Keratinocyte (primary cell): ENCODE data around the gene NECTIN1. TPM values are rescaled to one million over a fixed set of nuclear protein-coding genes. Genes with fewer than 3 reads are reported as not detected.

Source experiments
- DNase-seq: peaks from one replicate; pipeline ENCODE4 v3.0.0-alpha.2; 2011; ENCODE audit warnings: low read depth, missing footprints, low spot score
- FAIRE-seq: peaks from 2 replicates; lab custom pipeline; 2011; peaks lifted over from hg19 to GRCh38; lab: Jason Lieb, UNC
- H2AFZ ChIP-seq: 2 replicates; pipeline ENCODE4 v1.6.0; 2012; ENCODE audit warnings: low read length, control low read depth, inconsistent platforms; ENCODE audit not compliant: control insufficient read depth
- H3K27ac ChIP-seq: 2 replicates; pipeline ENCODE4 v1.5.1; 2011; ENCODE audit warnings: low read length; ENCODE audit not compliant: control insufficient read depth, insufficient read depth
- H3K27me3 ChIP-seq: 3 replicates; pipeline ENCODE4 v1.6.0; 2011; ENCODE audit warnings: low read length; ENCODE audit not compliant: control insufficient read depth, insufficient read depth; ENCODE audit errors: extremely low read depth
- H3K36me3 ChIP-seq, 2 experiments: 2 replicates in 1 of 2; 3 replicates in 1 of 2; pipeline ENCODE4 v1.5.1; 2011; ENCODE audit warnings: low read length in 2 of 2, mild to moderate bottlenecking in 1 of 2; ENCODE audit not compliant: control insufficient read depth in 2 of 2, insufficient read depth in 2 of 2; ENCODE audit errors: extremely low read depth in 1 of 2
- H3K4me1 ChIP-seq: 3 replicates; pipeline ENCODE4 v1.5.1; 2011; ENCODE audit warnings: low read length; ENCODE audit not compliant: control insufficient read depth, insufficient read depth; ENCODE audit errors: extremely low read depth
- H3K4me2 ChIP-seq: 3 replicates; pipeline ENCODE4 v1.6.0; 2011; ENCODE audit warnings: low read depth, low read length; ENCODE audit not compliant: control insufficient read depth, insufficient read depth; ENCODE audit errors: extremely low read depth
- H3K4me3 ChIP-seq, 3 experiments: fragments of 200-600 bp in 1 of 3; sonication (generic) in 1 of 3; 2 replicates in 2 of 3; 3 replicates in 1 of 3; pipeline ENCODE4 v1.5.1; 2011 to 2016; ENCODE audit warnings: low read length in 3 of 3, mild to moderate bottlenecking in 3 of 3, control low read depth in 2 of 3, inconsistent platforms in 1 of 3, low read depth in 1 of 3, mixed read lengths in 1 of 3, mixed run types in 1 of 3, moderate library complexity in 1 of 3; ENCODE audit not compliant: control insufficient read depth in 2 of 3, insufficient read depth in 2 of 3; ENCODE audit errors: extremely low read depth in 1 of 3
- H3K79me2 ChIP-seq: 2 replicates; pipeline ENCODE4 v1.6.0; 2012; ENCODE audit warnings: low read length; ENCODE audit not compliant: control insufficient read depth, insufficient read depth
- H3K9ac ChIP-seq: 3 replicates; pipeline ENCODE4 v1.6.0; 2011; ENCODE audit warnings: low read length; ENCODE audit not compliant: control insufficient read depth, insufficient read depth; ENCODE audit errors: extremely low read depth
- H3K9me1 ChIP-seq: 3 replicates; pipeline ENCODE4 v1.6.0; 2011; ENCODE audit warnings: low read length; ENCODE audit not compliant: control insufficient read depth, insufficient read depth; ENCODE audit errors: extremely low read depth
- H3K9me3 ChIP-seq: 2 replicates; pipeline ENCODE4 v1.5.1; 2012; ENCODE audit warnings: low read depth, low read length; ENCODE audit not compliant: control insufficient read depth
- H4K20me1 ChIP-seq: 3 replicates; pipeline ENCODE4 v1.6.0; 2011; ENCODE audit warnings: low read length; ENCODE audit not compliant: control insufficient read depth, insufficient read depth; ENCODE audit errors: extremely low read depth
- CTCF ChIP-seq, 3 experiments: IDR thresholded peaks in 1 of 3; conservative IDR thresholded peaks in 1 of 3; optimal IDR thresholded peaks in 1 of 3; 2 replicates in 2 of 3; 3 replicates in 1 of 3; pipeline versions ENCODE3 to v1.5.1; 2011; ENCODE audit warnings: low read length in 3 of 3, mild to moderate bottlenecking in 3 of 3, moderate library complexity in 2 of 3, control low read depth in 1 of 3, inconsistent platforms in 1 of 3; ENCODE audit not compliant: insufficient read depth in 2 of 3; ENCODE audit errors: extremely low read depth in 1 of 3
- EZH2 ChIP-seq: IDR thresholded peaks from one replicate; pipeline ENCODE4 v1.6.1; 2012; ENCODE audit warnings: inconsistent platforms, mild to moderate bottlenecking, low read length, moderate library complexity
- dilution Hi-C: fragments of 300-500 bp; cut with MboI; formaldehyde crosslinking; loops from one replicate; pipeline ENCODE4 v1.7.0; 2020; ENCODE audit warnings: low sequenced_read_pairs; ENCODE audit not compliant: extremely low pct_ligation_motif_present
- polyA plus RNA-seq, 5 experiments: library from polyadenylated mRNA; depleted of rRNA in 3 of 5; stranded (reverse) in 3 of 5; stranded (forward) in 1 of 5; unstranded in 1 of 5; fragments of >200 nt; gene quantifications; 1 replicate in 1 of 5; 2 replicates in 3 of 5; 3 replicates in 1 of 5; pipeline versions ENCODE4 v1.2.1 to v1.2.3, GENCODE V29; 2011 to 2012; ENCODE audit warnings: missing spikeins in 2 of 5, low read depth in 1 of 5, low replicate concordance in 1 of 5

The NECTIN1 gene
- polyA plus RNA-seq, 1 donor (not counting 4 experiments of a cell fraction or from before 2014, with no cell fraction given): 37.5 TPM

- H3K27ac ChIP-seq: no peak overlapping the region
- H3K36me3 ChIP-seq: peaks cover 30 to 40% of the 10 kb centered on the region in 2 experiments
- H4K20me1 ChIP-seq: peaks cover 8% of the 10 kb centered on the region
- H3K79me2 ChIP-seq: no peaks in the 10 kb centered on the region
- H3K27me3 ChIP-seq: no peaks in the 10 kb centered on the region
- no peak overlapping the region for H3K4me3 ChIP-seq
- H3K9me3 ChIP-seq: no peaks in the 10 kb centered on the region
- no peak overlapping the region for H2AFZ ChIP-seq
- no peak for DNase-seq
- H3K4me1 ChIP-seq: peaks cover 35% of the 10 kb centered on the region
- peaks cover 3% of the 10 kb centered on the region for H3K9me1 ChIP-seq
- TF ChIP-seq EZH2 (no peak), CTCF (optimal IDR thresholded peaks at IDR 0.05 in 1 of 3, IDR thresholded peaks at IDR 0.05 in 1 of 3, conservative IDR thresholded peaks at IDR 0.05 in 1 of 3; ENCODE audit: extremely low read depth in 1 of 3, insufficient read depth in 2 of 3, low read length in 3 of 3) (no peak)
- dilution Hi-C loops: no loop called here
- no peak overlapping the region for H3K9ac ChIP-seq
- no peak for FAIRE-seq
- H3K4me2 ChIP-seq: no peak overlapping the region
Observed at GRCh38 chr11:119668676-119669075, 60.3 kb downstream of the NECTIN1 start.

GRCh38 chr11:119666463-119667131 lies 62.4 kb downstream of the NECTIN1 start:
- Histone ChIP-seq H3K79me2 (no peaks in the 10 kb centered on the region), H3K27me3 (no peaks in the 10 kb centered on the region), H3K4me2 (peak overlapping the region; percentile 24), H3K9me3 (no peaks in the 10 kb centered on the region), H3K36me3 (peaks cover 25% of the 10 kb centered on the region in 2 experiments), H2AFZ (no peak overlapping the region), H3K9me1 (peaks cover 3% of the 10 kb centered on the region), H4K20me1 (peaks cover 8% of the 10 kb centered on the region), H3K9ac (peak overlapping the region; percentile 54), H3K27ac (peak overlapping the region; percentile 53), H3K4me3 (no peak overlapping the region), H3K4me1 (peaks cover 25% of the 10 kb centered on the region)
- FAIRE-seq: peak; percentile 86
- DNase-seq: no peak
- dilution Hi-C loops: no loop called here
- TF ChIP-seq CTCF (optimal IDR thresholded peaks at IDR 0.05 in 1 of 3, IDR thresholded peaks at IDR 0.05 in 1 of 3, conservative IDR thresholded peaks at IDR 0.05 in 1 of 3; ENCODE audit: extremely low read depth in 1 of 3, insufficient read depth in 2 of 3, low read length in 3 of 3): peak; percentile 87 to 94 (median 94)
- no peak for TF ChIP-seq EZH2
